ENCODE measurements around the gene KCNH1.

Gene KCNH1

DNA sequence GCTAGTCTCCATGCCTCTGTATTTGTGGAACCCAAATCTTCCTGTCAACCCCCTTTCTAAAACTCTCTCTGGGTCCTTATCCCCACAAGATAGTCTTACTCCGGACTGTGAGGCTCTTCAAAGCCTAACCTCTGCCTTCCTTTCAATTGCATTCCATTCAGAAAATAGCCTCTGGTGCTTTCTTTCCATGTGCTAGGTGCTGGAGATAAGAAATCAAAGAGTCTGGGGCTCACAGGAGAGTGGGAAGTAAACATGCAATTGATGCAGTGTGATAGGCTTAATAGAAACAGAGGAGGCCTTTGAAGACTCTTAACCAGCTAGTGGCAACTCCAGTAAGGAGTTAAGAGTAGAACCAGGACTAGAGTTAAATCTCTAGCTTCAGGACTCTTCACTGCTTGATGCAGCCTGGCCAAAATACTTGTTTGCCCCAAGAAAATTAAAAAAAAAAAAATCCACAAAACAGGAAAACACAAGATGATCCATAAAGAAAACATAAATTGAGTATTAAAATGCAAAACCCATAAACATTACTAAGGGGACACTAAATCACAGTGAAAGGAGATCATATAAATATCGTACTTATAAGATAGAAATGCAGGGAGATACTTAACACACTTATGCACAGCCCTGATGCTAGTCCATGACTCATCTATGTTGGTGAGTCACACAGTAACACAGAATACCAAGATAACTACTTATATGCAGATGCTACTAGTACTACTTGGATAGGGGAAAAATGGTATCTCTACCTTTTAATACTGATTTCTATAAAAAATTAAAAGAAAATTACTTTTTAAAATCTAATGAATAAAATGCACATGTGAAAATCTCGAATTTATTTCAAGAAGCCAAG, 341.5 kb downstream of the KCNH1 start:
- Histone ChIP-seq H3K9me3 (ENCODE audit: control insufficient read depth in 1 of 2, low read length in 2 of 2) (no peaks in the 10 kb centered on the region), H3K4me3 (ENCODE audit: low read depth in 1 of 2, low read length in 2 of 2) (no peak overlapping the region), H3K4me1 (ENCODE audit: control insufficient read depth in 1 of 2, insufficient read depth in 2 of 2, low read length in 2 of 2) (no peaks in the 10 kb centered on the region), H3K27me3 (ENCODE audit: low read depth, low read length) (no peaks in the 10 kb centered on the region), H3K36me3 (ENCODE audit: control insufficient read depth in 1 of 2, insufficient read depth in 2 of 2, low read length in 2 of 2) (no peaks in the 10 kb centered on the region), H3K27ac (ENCODE audit: low read length) (no peak overlapping the region)

DNA sequence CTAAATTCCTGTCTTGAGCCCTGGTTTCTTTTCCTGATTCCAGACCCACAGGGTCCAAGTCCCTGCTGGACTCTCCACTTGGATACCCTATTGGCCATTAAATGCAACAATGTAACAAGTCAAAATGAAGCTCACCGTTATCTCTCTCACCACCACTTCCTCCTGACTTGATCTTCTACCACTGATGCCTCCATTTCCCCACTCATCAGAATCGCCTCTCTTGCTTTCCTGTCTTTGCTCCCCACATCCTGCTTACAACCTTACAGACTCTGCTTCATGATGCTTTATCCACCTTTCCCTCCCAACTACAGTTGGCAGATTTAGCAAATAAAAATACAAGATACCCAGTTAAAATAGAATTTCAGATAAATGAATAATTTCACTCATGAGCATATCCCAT, 343.8 kb downstream of the KCNH1 start:
- H3K27ac ChIP-seq (ENCODE audit: low read length), result no peak overlapping the region
- no peaks in the 10 kb centered on the region for H3K9me3 ChIP-seq (ENCODE audit: control insufficient read depth in 1 of 2, low read length in 2 of 2)
- H3K27me3 ChIP-seq (ENCODE audit: low read depth, low read length), result no peaks in the 10 kb centered on the region
- H3K36me3 ChIP-seq (ENCODE audit: control insufficient read depth in 1 of 2, insufficient read depth in 2 of 2, low read length in 2 of 2), result no peaks in the 10 kb centered on the region
- no peak overlapping the region for H3K4me3 ChIP-seq (ENCODE audit: low read depth in 1 of 2, low read length in 2 of 2)
- H3K4me1 ChIP-seq (ENCODE audit: control insufficient read depth in 1 of 2, insufficient read depth in 2 of 2, low read length in 2 of 2), result no peaks in the 10 kb centered on the region

DNA sequence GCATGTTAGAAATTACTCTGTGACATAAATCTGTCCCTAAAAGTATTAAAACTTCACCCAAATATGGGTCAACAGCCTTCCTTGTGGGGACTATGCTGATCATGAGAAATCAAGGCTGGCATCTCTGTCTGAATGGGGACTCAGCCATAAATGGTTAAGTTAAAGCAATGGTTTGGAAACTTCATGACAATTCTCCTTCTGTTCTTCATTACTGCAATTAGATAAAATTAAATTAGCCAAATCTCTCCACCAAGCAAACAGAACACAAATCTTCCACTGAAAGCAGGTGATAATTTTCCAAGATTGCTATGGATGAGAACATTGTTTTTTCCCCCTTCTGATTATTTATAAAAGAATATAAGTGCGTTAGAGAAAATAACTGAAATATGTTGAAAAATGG, 346.1 kb downstream of the KCNH1 start:
- no peaks in the 10 kb centered on the region for H3K27me3 ChIP-seq (ENCODE audit: low read depth, low read length)
- H3K9me3 ChIP-seq (ENCODE audit: control insufficient read depth in 1 of 2, low read length in 2 of 2), result no peaks in the 10 kb centered on the region
- no peaks in the 10 kb centered on the region for H3K4me1 ChIP-seq (ENCODE audit: control insufficient read depth in 1 of 2, insufficient read depth in 2 of 2, low read length in 2 of 2)
- H3K27ac ChIP-seq (ENCODE audit: low read length), result no peak overlapping the region
- no peaks in the 10 kb centered on the region for H3K36me3 ChIP-seq (ENCODE audit: control insufficient read depth in 1 of 2, insufficient read depth in 2 of 2, low read length in 2 of 2)
- no peak overlapping the region for H3K4me3 ChIP-seq (ENCODE audit: low read depth in 1 of 2, low read length in 2 of 2)

DNA sequence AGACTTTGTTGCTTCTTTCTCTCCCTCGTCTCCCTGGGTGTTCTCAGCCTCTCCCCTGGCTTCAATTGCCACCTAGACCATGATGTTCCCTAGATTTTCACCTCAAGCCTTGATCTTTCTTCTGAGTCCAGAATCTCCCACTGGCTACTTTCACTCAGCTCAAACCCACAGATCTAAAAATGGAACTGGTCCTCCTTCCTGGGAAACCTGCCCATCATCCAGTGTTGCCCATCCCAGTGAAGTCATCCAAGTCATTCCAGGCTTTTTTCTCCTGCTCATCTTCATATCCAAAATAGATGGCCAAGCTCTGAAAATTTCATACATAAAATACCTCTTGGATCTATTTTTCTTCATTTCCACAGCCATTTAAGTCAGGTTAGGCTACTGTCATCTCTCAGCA, 347.4 kb downstream of the KCNH1 start:
- Histone ChIP-seq H3K4me3 (ENCODE audit: low read depth in 1 of 2, low read length in 2 of 2) (no peak overlapping the region), H3K36me3 (ENCODE audit: control insufficient read depth in 1 of 2, insufficient read depth in 2 of 2, low read length in 2 of 2) (no peaks in the 10 kb centered on the region), H3K27ac (ENCODE audit: low read length) (no peak overlapping the region), H3K27me3 (ENCODE audit: low read depth, low read length) (no peaks in the 10 kb centered on the region), H3K9me3 (ENCODE audit: control insufficient read depth in 1 of 2, low read length in 2 of 2) (no peaks in the 10 kb centered on the region), H3K4me1 (ENCODE audit: control insufficient read depth in 1 of 2, insufficient read depth in 2 of 2, low read length in 2 of 2) (no peaks in the 10 kb centered on the region)

DNA sequence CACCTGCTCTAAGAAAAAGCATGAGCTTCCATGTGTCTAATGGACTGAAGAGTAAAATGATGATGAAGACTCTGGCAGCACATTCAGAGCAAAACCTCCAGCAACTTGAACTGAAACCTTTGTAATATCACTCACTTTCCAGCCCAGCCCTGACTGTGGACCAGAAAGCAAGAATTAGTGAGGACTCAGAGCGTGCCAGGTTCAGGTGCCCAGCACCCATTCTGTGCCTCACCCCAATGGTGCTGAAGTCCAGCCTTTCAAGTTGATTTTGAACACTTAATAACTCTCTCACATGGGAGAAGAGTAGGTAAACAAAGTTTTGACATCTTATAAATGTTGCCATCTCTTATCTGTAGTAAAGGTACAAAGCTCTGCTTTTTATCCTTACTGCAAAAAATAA, 350.0 kb downstream of the KCNH1 start:
- H3K27me3 ChIP-seq (ENCODE audit: low read depth, low read length), result no peaks in the 10 kb centered on the region
- no peak overlapping the region for H3K4me3 ChIP-seq (ENCODE audit: low read depth in 1 of 2, low read length in 2 of 2)
- no peaks in the 10 kb centered on the region for H3K4me1 ChIP-seq (ENCODE audit: control insufficient read depth in 1 of 2, insufficient read depth in 2 of 2, low read length in 2 of 2)
- H3K9me3 ChIP-seq (ENCODE audit: control insufficient read depth in 1 of 2, low read length in 2 of 2), result no peaks in the 10 kb centered on the region
- H3K36me3 ChIP-seq (ENCODE audit: control insufficient read depth in 1 of 2, insufficient read depth in 2 of 2, low read length in 2 of 2), result no peaks in the 10 kb centered on the region
- no peak overlapping the region for H3K27ac ChIP-seq (ENCODE audit: low read length)

DNA sequence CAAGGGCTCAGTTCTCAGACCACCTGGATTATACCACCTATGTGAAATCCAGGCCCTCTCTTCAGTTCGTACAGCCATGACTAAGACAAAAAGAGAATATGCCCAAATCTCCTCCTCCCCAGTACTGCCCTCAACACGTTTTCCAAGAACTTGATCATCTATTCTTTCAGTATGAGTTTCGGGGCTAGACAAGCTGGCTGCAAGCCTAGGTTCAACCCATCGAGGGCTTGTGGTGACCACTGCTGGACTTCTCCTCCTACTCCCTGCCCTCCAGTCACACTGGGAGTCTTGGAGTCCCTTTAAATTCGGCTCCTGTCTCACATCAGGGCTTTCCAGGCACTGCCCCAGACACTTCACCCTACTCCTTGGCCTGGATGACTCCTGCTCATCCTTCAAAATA, 352.3 kb downstream of the KCNH1 start:
- Histone ChIP-seq H3K36me3 (ENCODE audit: control insufficient read depth in 1 of 2, insufficient read depth in 2 of 2, low read length in 2 of 2) (no peaks in the 10 kb centered on the region), H3K27me3 (ENCODE audit: low read depth, low read length) (no peaks in the 10 kb centered on the region), H3K4me3 (ENCODE audit: low read depth in 1 of 2, low read length in 2 of 2) (no peak overlapping the region), H3K9me3 (ENCODE audit: control insufficient read depth in 1 of 2, low read length in 2 of 2) (no peaks in the 10 kb centered on the region), H3K27ac (ENCODE audit: low read length) (no peak overlapping the region), H3K4me1 (ENCODE audit: control insufficient read depth in 1 of 2, insufficient read depth in 2 of 2, low read length in 2 of 2) (no peaks in the 10 kb centered on the region)

DNA sequence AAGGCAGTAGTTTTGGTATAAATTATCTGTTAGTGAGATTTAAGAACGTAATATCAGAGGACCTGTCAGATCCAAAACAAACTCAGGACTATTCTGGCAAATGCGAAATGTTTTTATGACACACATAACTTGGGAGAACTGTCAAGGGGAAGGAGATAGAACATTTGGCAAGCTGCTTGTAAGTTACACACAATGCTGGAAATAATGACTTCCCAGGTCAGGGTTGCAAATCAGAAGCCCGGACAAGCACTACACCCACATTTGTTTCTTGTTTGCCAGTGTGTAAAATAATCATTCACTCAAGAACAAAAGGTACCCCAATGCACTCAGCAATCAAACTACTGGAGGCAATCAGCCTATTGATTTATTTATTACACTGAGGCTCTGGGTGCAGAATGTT, 354.7 kb downstream of the KCNH1 start:
- H3K36me3 ChIP-seq (ENCODE audit: control insufficient read depth in 1 of 2, insufficient read depth in 2 of 2, low read length in 2 of 2), result no peaks in the 10 kb centered on the region
- H3K27ac ChIP-seq (ENCODE audit: low read length), result no peak overlapping the region
- no peaks in the 10 kb centered on the region for H3K4me1 ChIP-seq (ENCODE audit: control insufficient read depth in 1 of 2, insufficient read depth in 2 of 2, low read length in 2 of 2)
- H3K9me3 ChIP-seq (ENCODE audit: control insufficient read depth in 1 of 2, low read length in 2 of 2), result no peaks in the 10 kb centered on the region
- no peak overlapping the region for H3K4me3 ChIP-seq (ENCODE audit: low read depth in 1 of 2, low read length in 2 of 2)
- H3K27me3 ChIP-seq (ENCODE audit: low read depth, low read length), result no peaks in the 10 kb centered on the region

DNA sequence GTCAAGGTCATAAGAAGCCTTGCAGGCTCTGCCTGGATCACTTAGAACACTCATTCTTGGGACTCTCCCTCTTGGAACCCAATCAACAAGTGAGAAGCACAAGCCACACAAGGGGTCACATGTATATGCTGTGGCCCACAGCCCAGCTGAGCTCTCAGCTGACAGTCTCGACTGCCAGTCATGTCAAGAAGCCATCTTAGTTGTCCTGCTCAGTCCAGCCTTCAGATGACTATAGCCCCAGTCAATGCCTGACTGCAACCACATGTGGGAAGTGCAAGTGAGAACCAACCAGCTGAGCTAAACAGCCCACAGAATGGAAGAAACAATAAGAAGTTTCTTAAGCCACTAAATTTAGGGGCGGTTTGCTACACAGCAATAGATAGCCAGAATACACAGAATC, 356.0 kb downstream of the KCNH1 start:
- H3K36me3 ChIP-seq (ENCODE audit: control insufficient read depth in 1 of 2, insufficient read depth in 2 of 2, low read length in 2 of 2), result no peaks in the 10 kb centered on the region
- no peak overlapping the region for H3K4me3 ChIP-seq (ENCODE audit: low read depth in 1 of 2, low read length in 2 of 2)
- H3K4me1 ChIP-seq (ENCODE audit: control insufficient read depth in 1 of 2, insufficient read depth in 2 of 2, low read length in 2 of 2), result no peaks in the 10 kb centered on the region
- no peaks in the 10 kb centered on the region for H3K9me3 ChIP-seq (ENCODE audit: control insufficient read depth in 1 of 2, low read length in 2 of 2)
- no peak overlapping the region for H3K27ac ChIP-seq (ENCODE audit: low read length)
- H3K27me3 ChIP-seq (ENCODE audit: low read depth, low read length), result no peaks in the 10 kb centered on the region

DNA sequence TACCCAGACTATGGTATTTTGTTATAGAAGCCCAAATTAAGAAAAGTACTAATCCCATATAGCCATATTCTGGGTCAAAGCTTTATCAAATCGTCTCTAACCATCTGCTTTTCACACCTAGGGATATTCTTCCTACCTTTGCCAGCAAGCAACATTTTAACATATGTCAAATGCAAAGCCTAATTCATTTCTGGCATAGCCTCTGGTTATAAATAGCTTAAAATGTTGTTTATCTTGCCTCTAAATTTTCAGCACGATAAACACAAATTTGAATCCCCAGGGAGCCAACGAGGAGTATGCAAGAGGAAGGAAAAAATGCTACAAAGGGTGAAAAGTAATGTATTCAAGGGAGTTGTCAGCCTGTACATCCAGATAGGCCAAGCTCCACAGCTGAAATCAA, 357.2 kb downstream of the KCNH1 start:
- Histone ChIP-seq H3K36me3 (ENCODE audit: control insufficient read depth in 1 of 2, insufficient read depth in 2 of 2, low read length in 2 of 2) (no peaks in the 10 kb centered on the region), H3K9me3 (ENCODE audit: control insufficient read depth in 1 of 2, low read length in 2 of 2) (no peaks in the 10 kb centered on the region), H3K27me3 (ENCODE audit: low read depth, low read length) (no peaks in the 10 kb centered on the region), H3K27ac (ENCODE audit: low read length) (no peak overlapping the region), H3K4me3 (ENCODE audit: low read depth in 1 of 2, low read length in 2 of 2) (no peak overlapping the region), H3K4me1 (ENCODE audit: control insufficient read depth in 1 of 2, insufficient read depth in 2 of 2, low read length in 2 of 2) (no peaks in the 10 kb centered on the region)

DNA sequence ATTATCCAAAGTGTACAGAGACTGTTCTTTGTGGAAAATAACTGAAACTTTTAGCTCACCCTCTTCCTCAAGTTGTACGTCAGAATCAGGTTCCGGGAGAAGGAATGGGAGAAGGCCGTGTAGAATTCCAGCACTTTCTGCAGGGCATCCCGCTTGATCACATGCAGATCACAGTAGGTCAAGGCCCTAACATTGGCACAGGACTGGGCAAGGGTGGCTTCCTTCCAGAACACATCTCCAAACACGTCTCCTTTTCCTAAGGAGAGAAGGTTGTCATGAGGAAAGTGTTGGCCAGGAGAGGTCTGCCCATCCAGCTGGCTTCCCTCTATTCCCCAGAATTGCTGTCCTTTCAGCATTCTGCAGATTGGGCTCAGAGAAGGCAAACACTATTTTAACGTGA, 358.7 kb downstream of the KCNH1 start:
- H3K36me3 ChIP-seq (ENCODE audit: control insufficient read depth in 1 of 2, insufficient read depth in 2 of 2, low read length in 2 of 2), result no peaks in the 10 kb centered on the region
- no peak overlapping the region for H3K4me3 ChIP-seq (ENCODE audit: low read depth in 1 of 2, low read length in 2 of 2)
- H3K27me3 ChIP-seq (ENCODE audit: low read depth, low read length), result no peaks in the 10 kb centered on the region
- no peaks in the 10 kb centered on the region for H3K9me3 ChIP-seq (ENCODE audit: control insufficient read depth in 1 of 2, low read length in 2 of 2)
- no peak overlapping the region for H3K27ac ChIP-seq (ENCODE audit: low read length)
- no peaks in the 10 kb centered on the region for H3K4me1 ChIP-seq (ENCODE audit: control insufficient read depth in 1 of 2, insufficient read depth in 2 of 2, low read length in 2 of 2)

DNA sequence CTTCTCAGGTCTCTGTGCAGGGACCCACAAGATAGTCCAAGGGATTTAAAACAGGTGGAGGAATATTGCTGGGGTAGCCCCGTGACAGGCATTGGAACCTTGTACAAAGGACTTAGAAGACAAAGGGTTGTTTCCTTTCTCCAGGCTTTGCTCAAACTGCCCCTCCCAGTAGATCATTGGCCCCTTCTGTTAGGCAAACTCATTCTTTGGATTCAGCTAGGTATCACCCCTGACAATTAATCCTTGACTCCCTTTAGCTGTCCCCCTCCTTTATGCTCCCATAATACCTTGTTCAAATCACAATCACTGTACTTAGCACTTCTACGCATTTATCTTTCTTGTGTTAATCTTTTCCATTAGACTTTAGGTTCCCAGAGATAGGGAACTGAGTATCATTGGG, 360.5 kb downstream of the KCNH1 start:
- Histone ChIP-seq H3K4me1 (ENCODE audit: control insufficient read depth in 1 of 2, insufficient read depth in 2 of 2, low read length in 2 of 2) (no peaks in the 10 kb centered on the region), H3K36me3 (ENCODE audit: control insufficient read depth in 1 of 2, insufficient read depth in 2 of 2, low read length in 2 of 2) (no peaks in the 10 kb centered on the region), H3K27me3 (ENCODE audit: low read depth, low read length) (no peaks in the 10 kb centered on the region), H3K27ac (ENCODE audit: low read length) (no peak overlapping the region), H3K4me3 (ENCODE audit: low read depth in 1 of 2, low read length in 2 of 2) (no peak overlapping the region), H3K9me3 (ENCODE audit: control insufficient read depth in 1 of 2, low read length in 2 of 2) (no peaks in the 10 kb centered on the region)

DNA sequence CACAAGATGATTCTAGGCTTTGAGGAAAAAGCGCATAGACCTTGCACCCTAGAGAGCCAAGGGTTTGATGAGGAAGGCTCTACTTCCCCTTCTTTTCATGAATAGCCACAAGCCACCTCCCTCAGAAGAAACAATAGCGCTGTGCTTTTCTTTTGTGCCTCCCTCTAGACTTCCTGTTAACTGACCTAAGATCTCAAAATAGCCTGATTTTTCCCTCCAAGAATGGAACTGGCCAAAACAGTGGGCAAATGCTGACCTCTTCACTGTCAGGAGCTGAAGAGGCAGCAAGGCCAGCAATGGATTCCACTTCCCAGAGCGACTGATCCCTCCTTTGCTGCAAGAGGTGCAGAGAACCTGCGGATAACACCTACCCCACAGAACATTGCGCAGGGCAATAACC, 362.8 kb downstream of the KCNH1 start:
- H3K4me1 ChIP-seq (ENCODE audit: control insufficient read depth in 1 of 2, insufficient read depth in 2 of 2, low read length in 2 of 2), result no peaks in the 10 kb centered on the region
- H3K9me3 ChIP-seq (ENCODE audit: control insufficient read depth in 1 of 2, low read length in 2 of 2), result no peaks in the 10 kb centered on the region
- no peak overlapping the region for H3K27ac ChIP-seq (ENCODE audit: low read length)
- no peaks in the 10 kb centered on the region for H3K36me3 ChIP-seq (ENCODE audit: control insufficient read depth in 1 of 2, insufficient read depth in 2 of 2, low read length in 2 of 2)
- no peak overlapping the region for H3K4me3 ChIP-seq (ENCODE audit: low read depth in 1 of 2, low read length in 2 of 2)
- no peaks in the 10 kb centered on the region for H3K27me3 ChIP-seq (ENCODE audit: low read depth, low read length)

Data from muscle layer of duodenum (tissue), 2 donors.